Heart left ventricle (tissue), 16 donors: ENCODE data around the gene TFAP2C. TPM values are rescaled to one million over a fixed set of nuclear protein-coding genes. Genes with fewer than 3 reads are reported as not detected.

Experiments
- ATAC-seq, 4 donors: fragments of 200-7000 bp; cut with Tn5 transposase; one replicate each; pipeline ENCODE4 v1.9.1; 2020 to 2022; ENCODE audit warnings: moderate library complexity in 4 of 4, mild to moderate bottlenecking in 3 of 4, moderate number of reproducible peaks in 1 of 4
- DNase-seq, 5 donors: peaks; one replicate each; pipeline ENCODE4 v3.0.0-alpha.2; 2020
- H3K27ac ChIP-seq, 12 donors: fragments of 200-600 bp; sonication (generic) in 4 of 12; one replicate each; pipeline versions ENCODE4 v1.5.0 to v1.8.0; 2016 to 2022; ENCODE audit warnings: mild to moderate bottlenecking in 2 of 12
- H3K27me3 ChIP-seq, 9 donors: fragments of 200-600 bp; sonication (generic) in 2 of 9; one replicate each; pipeline versions ENCODE4 v1.5.1 to v1.8.0; 2016 to 2022; ENCODE audit warnings: mild to moderate bottlenecking in 3 of 9
- H3K36me3 ChIP-seq, 9 donors: fragments of 200-600 bp; sonication (generic) in 2 of 9; one replicate each; pipeline versions ENCODE4 v1.5.0 to v1.8.0; 2018 to 2022; ENCODE audit warnings: mild to moderate bottlenecking in 2 of 9
- H3K4me1 ChIP-seq, 12 donors: fragments of 200-600 bp; sonication (generic) in 4 of 12; one replicate each; pipeline versions ENCODE4 v1.5.0 to v1.8.0; 2016 to 2022; ENCODE audit warnings: mild to moderate bottlenecking in 3 of 12
- H3K4me3 ChIP-seq, 12 donors: fragments of 200-600 bp; sonication (generic) in 4 of 12; one replicate each; pipeline versions ENCODE4 v1.5.0 to v1.8.0; 2017 to 2022; ENCODE audit warnings: mild to moderate bottlenecking in 9 of 12, moderate library complexity in 4 of 12
- H3K9me3 ChIP-seq, 12 donors: fragments of 200-600 bp; sonication (generic) in 4 of 12; one replicate each; pipeline versions ENCODE4 v1.5.0 to v1.8.0; 2016 to 2022; ENCODE audit warnings: mild to moderate bottlenecking in 1 of 12
- CTCF ChIP-seq, 12 donors: fragments of 200-600 bp; sonication (generic) in 4 of 12; IDR thresholded peaks; one replicate each; pipeline versions ENCODE4 v1.5.0 to v1.8.0; 2018 to 2022; ENCODE audit warnings: antibody characterized with exemption in 12 of 12, mild to moderate bottlenecking in 5 of 12
- POLR2A ChIP-seq, 2 donors: fragments of 450-650 bp; IDR thresholded peaks; one replicate each; pipeline ENCODE4 v1.6.1; 2017; ENCODE audit warnings: antibody characterized with exemption in 2 of 2, mild to moderate bottlenecking in 2 of 2, moderate library complexity in 2 of 2
- WGBS, 4 donors: extraction: QIAGEN DNeasy Blood & Tissue Kit in 2 of 4; methylation state at CpG; one replicate each; pipeline versions ENCODE4 v1.1.5 to v1.1.7; 2013 to 2018; 5-methylcytosine and 5-hydroxymethylcytosine counted together
- intact Hi-C, 10 donors: fragments of 100-400 bp; cut with DNase I; formaldehyde crosslinking; loops; one replicate each; pipeline versions ENCODE4 v1.11.1 to v1.14.2; 2022
- polyA plus RNA-seq, 2 donors: library from polyadenylated mRNA; stranded (reverse); fragments of 200-250 nt; gene quantifications; one replicate each; pipeline ENCODE4 v1.2.3, GENCODE V29; 2013
- total RNA-seq, 9 donors: library from RNA; depleted of rRNA in 2 of 9; stranded (reverse); fragments of >200 nt in 2 of 9; fragmentation: NEBNext Ultra II Directional in 3 of 9; extraction: Animal tissue kit (Norgen Biotek cat#: 25700) in 3 of 9; gene quantifications; one replicate each; pipeline versions ENCODE4 v1.1.0 to v1.2.4, GENCODE V29; 2016 to 2023
- donor health status: ischemic (EF 13 %, LVEDD 7.1; RV severe dilation, severe dysfunction).
- donor health status: healthy with polysubstance abuse.
- donor health status: DM: no; HTN: yes; CAD: no.
- donor health status: DM: no; HTN: no; CAD: no.
- donor health status: ischemic (EF 25% LVEDD 6.9; RV normal size, moderate dysfunction).
- donor health status: ischemic (EF 25% LVEDD 5.7; RV mildly dilated, moderate dysfunction).
- donor health status: healthy.
- donor health status: DM: yes; HTN: yes; CAD: no.
- donor health status: ischemic (EF 35%, LVEDD 5.7; RV mildly dilated, moderate dysfunction).
- donor health status: nonischemic (EF 11% LVEDD 7.7; RV severe dilation, severe dysfunction).
- donor health status: DM: yes; HTN: yes; CAD: no.
- donor health status: PGD.
- donor health status: ischemic (EF 29% LVEDD 5.4; RV normal size, mild dysfunction).
- donor health status: nonischemic (EF 23%, LVEDD 6.1; RV moderate dilation, normal function).

TFAP2C gene
- total and polyA plus RNA-seq, 11 donors, result 0.09 to 1.00 (median 0.23) TPM; not detected in 5

- 58 to 75% (median 62%) methylated on average over 2 of the region's 2 CpGs for WGBS, 4 donors
- TF ChIP-seq CTCF (IDR thresholded peaks at IDR 0.05) (no peak), POLR2A (IDR thresholded peaks at IDR 0.05) (no peak)
- no peak for ATAC-seq
Measured at GRCh38 chr20:56601166-56601565, 27.9 kb upstream of the TFAP2C start.

GRCh38 chr20:56604673-56605072, 24.4 kb upstream of the TFAP2C start:
- ATAC-seq (no peak), DNase-seq (no peak)
- H3K4me1 ChIP-seq, result no peaks in the 10 kb centered on the region
- H3K27ac ChIP-seq, result no peak overlapping the region
- WGBS, 4 donors, result 84 to 88% (median 85%) methylated on average over 10 of the region's 10 CpGs
- no peaks in the 10 kb centered on the region for H3K9me3 ChIP-seq
- intact Hi-C loops, result no loop called here
- no peaks in the 10 kb centered on the region for H3K36me3 ChIP-seq
- H3K27me3 ChIP-seq, result no peaks in the 10 kb centered on the region
- H3K4me3 ChIP-seq, result no peak overlapping the region
- TF ChIP-seq POLR2A (IDR thresholded peaks at IDR 0.05), result no peak
- no peak for TF ChIP-seq CTCF (IDR thresholded peaks at IDR 0.05)

More at GRCh38 chr20:56601166-56601565, 27.9 kb upstream of the TFAP2C start:
- no peaks in the 10 kb centered on the region for H3K9me3 ChIP-seq
- H3K27ac ChIP-seq, result no peak overlapping the region
- no peak overlapping the region for H3K4me3 ChIP-seq
- peaks cover 0 to 25% (median 0%) of the 10 kb centered on the region in 9 donors for H3K27me3 ChIP-seq
- DNase-seq, result no peak
- no peaks in the 10 kb centered on the region for H3K36me3 ChIP-seq
- intact Hi-C loops, result no loop called here
- H3K4me1 ChIP-seq, result no peaks in the 10 kb centered on the region

DNA sequence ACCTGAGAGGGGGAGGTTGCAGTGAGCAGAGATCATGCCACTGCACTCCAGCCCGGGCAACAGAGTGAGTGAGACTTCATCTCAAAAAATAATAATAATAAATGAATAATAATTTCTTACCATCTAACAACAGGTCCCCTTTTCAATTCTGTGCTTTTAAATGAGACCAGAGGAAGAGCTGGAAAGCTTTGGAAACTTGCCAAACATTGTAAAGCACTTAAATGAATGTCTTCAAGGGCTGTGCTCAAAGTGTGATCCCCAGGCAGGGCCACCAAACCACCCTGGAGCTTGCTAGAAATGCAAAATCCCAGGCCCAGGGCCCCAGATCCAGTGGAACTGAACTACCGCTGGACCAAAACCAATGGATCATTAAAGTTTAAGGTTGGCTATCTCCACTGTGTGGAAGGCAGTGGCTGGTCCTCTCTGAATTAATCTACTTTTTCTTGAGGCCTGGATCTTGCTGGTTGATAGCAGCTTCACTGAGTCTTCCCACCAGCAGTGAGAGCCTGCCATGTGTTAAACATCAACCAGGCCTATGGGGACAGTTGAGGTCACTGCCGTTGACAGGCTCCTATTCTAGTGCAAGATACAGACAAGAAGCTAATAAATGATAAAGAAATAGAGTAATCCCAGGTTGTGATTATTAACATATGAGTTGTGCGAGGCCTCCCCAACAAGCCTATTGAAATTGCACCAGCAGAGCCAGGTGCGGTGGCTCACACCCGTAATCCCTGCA, 23.7 kb upstream of the TFAP2C start:
- Histone ChIP-seq H3K36me3 (no peaks in the 10 kb centered on the region), H3K9me3 (no peaks in the 10 kb centered on the region), H3K4me3 (no peak overlapping the region), H3K27me3 (no peaks in the 10 kb centered on the region), H3K27ac (no peak overlapping the region), H3K4me1 (no peaks in the 10 kb centered on the region)
- DNase-seq, result no peak
- ATAC-seq, result no peak
- no peak for TF ChIP-seq POLR2A (IDR thresholded peaks at IDR 0.05)
- TF ChIP-seq CTCF (IDR thresholded peaks at IDR 0.05), result no peak
- intact Hi-C loops, result no loop called here
- 67 to 82% (median 76%) methylated on average over 6 of the region's 6 CpGs for WGBS, 4 donors

DNA sequence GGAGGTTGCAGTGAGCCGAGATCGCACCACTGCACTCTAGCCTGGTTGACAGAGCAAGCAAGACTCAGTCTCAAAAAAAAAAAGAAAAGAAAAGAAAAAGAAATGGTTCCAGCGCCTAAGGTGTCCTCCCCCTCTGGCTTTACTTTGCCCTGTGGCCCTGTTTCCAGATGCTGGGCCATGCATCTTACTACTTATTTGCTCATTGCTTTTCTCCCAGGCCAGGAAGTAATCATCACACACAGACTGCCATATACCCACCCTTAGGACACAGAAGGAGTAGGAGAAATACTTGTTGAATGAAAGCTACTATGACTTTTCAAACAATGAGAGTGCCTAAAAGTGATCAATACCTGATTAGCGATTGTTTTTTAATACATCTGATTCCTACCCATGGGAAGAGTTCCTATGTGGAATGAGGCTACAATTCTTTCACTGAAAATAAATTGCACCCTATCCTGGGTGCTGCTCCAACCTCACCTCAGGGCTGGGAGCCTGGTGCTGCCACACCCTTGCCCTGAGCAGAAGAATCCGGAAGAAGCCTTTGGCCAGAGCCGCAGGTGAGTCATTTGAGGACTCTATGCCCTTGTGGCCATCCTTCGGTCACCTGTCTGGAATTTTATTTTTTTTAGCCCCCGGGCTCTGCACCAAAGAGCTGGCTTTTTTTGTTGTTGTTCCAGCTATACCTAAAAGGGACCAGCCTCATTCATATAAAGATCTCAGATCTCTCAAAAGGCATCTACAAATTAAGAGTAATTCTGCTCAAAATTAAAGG, 22.7 kb upstream of the TFAP2C start:
- no peak overlapping the region for H3K27ac ChIP-seq
- no peaks in the 10 kb centered on the region for H3K4me1 ChIP-seq
- TF ChIP-seq POLR2A (IDR thresholded peaks at IDR 0.05) (no peak), CTCF (IDR thresholded peaks at IDR 0.05) (no peak)
- no peaks in the 10 kb centered on the region for H3K9me3 ChIP-seq
- no peaks in the 10 kb centered on the region for H3K36me3 ChIP-seq
- intact Hi-C loops, result no loop called here
- no peak overlapping the region for H3K4me3 ChIP-seq
- 86 to 93% (median 88%) methylated on average over 8 of the region's 8 CpGs for WGBS, 4 donors
- H3K27me3 ChIP-seq, result no peaks in the 10 kb centered on the region
- DNase-seq (no peak), ATAC-seq (no peak)
